Heart left ventricle (tissue), 16 donors: ENCODE results near the gene PPP1R3D. TPM values are rescaled to one million over a fixed set of nuclear protein-coding genes. Genes with fewer than 3 reads are reported as not detected.

ENCODE experiments used
- ATAC-seq, 4 donors: fragments of 200-7000 bp; cut with Tn5 transposase; one replicate each; pipeline ENCODE4 v1.9.1; 2020 to 2022; ENCODE audit warnings: moderate library complexity in 4 of 4, mild to moderate bottlenecking in 3 of 4, moderate number of reproducible peaks in 1 of 4
- DNase-seq, 5 donors: peaks; one replicate each; pipeline ENCODE4 v3.0.0-alpha.2; 2020
- H3K27ac ChIP-seq, 12 donors: fragments of 200-600 bp; sonication (generic) in 4 of 12; one replicate each; pipeline versions ENCODE4 v1.5.0 to v1.8.0; 2016 to 2022; ENCODE audit warnings: mild to moderate bottlenecking in 2 of 12
- H3K27me3 ChIP-seq, 9 donors: fragments of 200-600 bp; sonication (generic) in 2 of 9; one replicate each; pipeline versions ENCODE4 v1.5.1 to v1.8.0; 2016 to 2022; ENCODE audit warnings: mild to moderate bottlenecking in 3 of 9
- H3K36me3 ChIP-seq, 9 donors: fragments of 200-600 bp; sonication (generic) in 2 of 9; one replicate each; pipeline versions ENCODE4 v1.5.0 to v1.8.0; 2018 to 2022; ENCODE audit warnings: mild to moderate bottlenecking in 2 of 9
- H3K4me1 ChIP-seq, 12 donors: fragments of 200-600 bp; sonication (generic) in 4 of 12; one replicate each; pipeline versions ENCODE4 v1.5.0 to v1.8.0; 2016 to 2022; ENCODE audit warnings: mild to moderate bottlenecking in 3 of 12
- H3K4me3 ChIP-seq, 12 donors: fragments of 200-600 bp; sonication (generic) in 4 of 12; one replicate each; pipeline versions ENCODE4 v1.5.0 to v1.8.0; 2017 to 2022; ENCODE audit warnings: mild to moderate bottlenecking in 9 of 12, moderate library complexity in 4 of 12
- H3K9me3 ChIP-seq, 12 donors: fragments of 200-600 bp; sonication (generic) in 4 of 12; one replicate each; pipeline versions ENCODE4 v1.5.0 to v1.8.0; 2016 to 2022; ENCODE audit warnings: mild to moderate bottlenecking in 1 of 12
- CTCF ChIP-seq, 12 donors: fragments of 200-600 bp; sonication (generic) in 4 of 12; IDR thresholded peaks; one replicate each; pipeline versions ENCODE4 v1.5.0 to v1.8.0; 2018 to 2022; ENCODE audit warnings: antibody characterized with exemption in 12 of 12, mild to moderate bottlenecking in 5 of 12
- POLR2A ChIP-seq, 2 donors: fragments of 450-650 bp; IDR thresholded peaks; one replicate each; pipeline ENCODE4 v1.6.1; 2017; ENCODE audit warnings: antibody characterized with exemption in 2 of 2, mild to moderate bottlenecking in 2 of 2, moderate library complexity in 2 of 2
- WGBS, 4 donors: extraction: QIAGEN DNeasy Blood & Tissue Kit in 2 of 4; methylation state at CpG; one replicate each; pipeline versions ENCODE4 v1.1.5 to v1.1.7; 2013 to 2018; 5-methylcytosine and 5-hydroxymethylcytosine counted together
- intact Hi-C, 10 donors: fragments of 100-400 bp; cut with DNase I; formaldehyde crosslinking; loops; one replicate each; pipeline versions ENCODE4 v1.11.1 to v1.14.2; 2022
- polyA plus RNA-seq, 2 donors: library from polyadenylated mRNA; stranded (reverse); fragments of 200-250 nt; gene quantifications; one replicate each; pipeline ENCODE4 v1.2.3, GENCODE V29; 2013
- total RNA-seq, 9 donors: library from RNA; depleted of rRNA in 2 of 9; stranded (reverse); fragments of >200 nt in 2 of 9; fragmentation: NEBNext Ultra II Directional in 3 of 9; extraction: Animal tissue kit (Norgen Biotek cat#: 25700) in 3 of 9; gene quantifications; one replicate each; pipeline versions ENCODE4 v1.1.0 to v1.2.4, GENCODE V29; 2016 to 2023
- donor health status: ischemic (EF 13 %, LVEDD 7.1; RV severe dilation, severe dysfunction).
- donor health status: healthy with polysubstance abuse.
- donor health status: DM: no; HTN: yes; CAD: no.
- donor health status: DM: no; HTN: no; CAD: no.
- donor health status: ischemic (EF 25% LVEDD 6.9; RV normal size, moderate dysfunction).
- donor health status: ischemic (EF 25% LVEDD 5.7; RV mildly dilated, moderate dysfunction).
- donor health status: healthy.
- donor health status: DM: yes; HTN: yes; CAD: no.
- donor health status: ischemic (EF 35%, LVEDD 5.7; RV mildly dilated, moderate dysfunction).
- donor health status: nonischemic (EF 11% LVEDD 7.7; RV severe dilation, severe dysfunction).
- donor health status: DM: yes; HTN: yes; CAD: no.
- donor health status: PGD.
- donor health status: ischemic (EF 29% LVEDD 5.4; RV normal size, mild dysfunction).
- donor health status: nonischemic (EF 23%, LVEDD 6.1; RV moderate dilation, normal function).

PPP1R3D gene
- total and polyA plus RNA-seq, 11 donors, result 5.6 to 14.7 (median 12.5) TPM

GRCh38 chr20:59940956-59941294 lies 820 bp upstream of the PPP1R3D start:
- H3K27ac ChIP-seq, result peak overlapping the region; percentile 90 to 99 (median 96)
- no peak for DNase-seq
- H3K36me3 ChIP-seq, result peaks cover 0 to 44% (median 34%) of the 10 kb centered on the region in 9 donors
- peak overlapping the region; percentile 49 to 90 (median 76) for H3K4me3 ChIP-seq
- H3K4me1 ChIP-seq, result peaks cover 3 to 69% (median 54%) of the 10 kb centered on the region in 12 donors
- TF ChIP-seq POLR2A (IDR thresholded peaks at IDR 0.05), result no peak
- TF ChIP-seq CTCF (IDR thresholded peaks at IDR 0.05), result no peak
- ATAC-seq, result no peak
- WGBS, 4 donors, result 0 to 1% (median 0%) methylated on average over 3 to 4 of the region's 4 CpGs
- H3K27me3 ChIP-seq, result no peaks in the 10 kb centered on the region
- H3K9me3 ChIP-seq, result no peaks in the 10 kb centered on the region
- intact Hi-C loops, result loop anchor here in 5 of 10 donors (10.0 kb wide), 3 partner anchors 94 to 114 kb away; no protein-coding TSS in a partner anchor

GRCh38 chr20:59939879-59940128 lies 301 bp downstream of the PPP1R3D start:
- DNase-seq, result peak; percentile 40 to 82 (median 57)
- Histone ChIP-seq H3K4me3 (peak overlapping the region; percentile 49 to 90 (median 76)), H3K4me1 (peaks cover 3 to 62% (median 47%) of the 10 kb centered on the region in 12 donors), H3K9me3 (no peaks in the 10 kb centered on the region), H3K27ac (peak overlapping the region; percentile 90 to 99 (median 96)), H3K36me3 (peaks cover 0 to 32% (median 29%) of the 10 kb centered on the region in 9 donors), H3K27me3 (no peaks in the 10 kb centered on the region)
- 0 to 1% (median 0%) methylated on average over 14 to 24 of the region's 24 CpGs for WGBS, 4 donors
- TF ChIP-seq CTCF (IDR thresholded peaks at IDR 0.05), result no peak
- no peak for TF ChIP-seq POLR2A (IDR thresholded peaks at IDR 0.05)
- intact Hi-C loops, result loop anchor here in 6 of 10 donors (10.0 kb wide), 4 partner anchors 95 to 155 kb away; no protein-coding TSS in a partner anchor
- peak; percentile 5 to 29 (median 10) for ATAC-seq

GRCh38 chr20:59939052-59939878 lies 840 bp downstream of the PPP1R3D start:
- Histone ChIP-seq H3K9me3 (no peaks in the 10 kb centered on the region), H3K36me3 (peaks cover 0 to 27% (median 24%) of the 10 kb centered on the region in 9 donors), H3K27ac (peak overlapping the region; percentile 90 to 99 (median 96)), H3K4me1 (peaks cover 3 to 63% (median 50%) of the 10 kb centered on the region in 12 donors), H3K4me3 (peak overlapping the region; percentile 49 to 90 (median 76)), H3K27me3 (no peaks in the 10 kb centered on the region)
- intact Hi-C loops, result loop anchor here in 1 of 10 donors (10.0 kb wide), 1 partner anchor 154 kb away; no protein-coding TSS in a partner anchor
- peak in 2 of 4 donors; percentile 4 to 23 for ATAC-seq
- peak; percentile 18 to 69 (median 36) for DNase-seq
- TF ChIP-seq POLR2A (IDR thresholded peaks at IDR 0.05), result no peak
- TF ChIP-seq CTCF (IDR thresholded peaks at IDR 0.05), result no peak
- WGBS, 4 donors, result 21 to 55% (median 42%) methylated on average over 41 to 104 of the region's 104 CpGs

GRCh38 chr20:59938696-59939051 lies 1.4 kb downstream of the PPP1R3D start:
- peaks cover 0 to 21% (median 18%) of the 10 kb centered on the region in 9 donors for H3K36me3 ChIP-seq
- H3K27ac ChIP-seq, result peak overlapping the region in 11 of 12 donors; percentile 39 to 99 (median 94)
- H3K4me1 ChIP-seq, result peaks cover 3 to 65% (median 52%) of the 10 kb centered on the region in 12 donors
- no peaks in the 10 kb centered on the region for H3K9me3 ChIP-seq
- H3K27me3 ChIP-seq, result no peaks in the 10 kb centered on the region
- TF ChIP-seq POLR2A (IDR thresholded peaks at IDR 0.05), result no peak
- TF ChIP-seq CTCF (IDR thresholded peaks at IDR 0.05), result no peak
- WGBS, 4 donors, result 48 to 76% (median 73%) methylated on average over 3 to 7 of the region's 7 CpGs
- ATAC-seq, result peak in 2 of 4 donors; percentile 2 to 3
- peak in 4 of 5 donors; percentile 21 to 53 (median 40) for DNase-seq
- intact Hi-C loops, result loop anchor here in 1 of 10 donors (10.0 kb wide), 1 partner anchor 154 kb away; no protein-coding TSS in a partner anchor
- peak overlapping the region in 9 of 12 donors; percentile 0 to 90 (median 78) for H3K4me3 ChIP-seq
